GM15510 (cell line): ENCODE measurements around the gene H6PD.

Source experiments
- POLR2A ChIP-seq: IDR thresholded peaks from 3 replicates; pipeline ENCODE4 v1.6.1; 2011; ENCODE audit warnings: borderline replicate concordance; ENCODE audit not compliant: insufficient read length; ENCODE audit errors: extremely low read depth

Gene H6PD

GRCh38 chr1:9289090-9289534 lies 54.5 kb downstream of the H6PD start:
- TF ChIP-seq POLR2A, result no peak

- no peak for TF ChIP-seq POLR2A
Observed at GRCh38 chr1:9289711-9290485, 55.3 kb downstream of the H6PD start.

- TF ChIP-seq POLR2A, result no peak
Observed at GRCh38 chr1:9291914-9292360, 57.4 kb downstream of the H6PD start.

- peak; percentile 65 for TF ChIP-seq POLR2A
Observed at GRCh38 chr1:9292361-9293240, 58.0 kb downstream of the H6PD start, which contains the start of gene SPSB1. Gene SPSB1 (plus strand): TSS chr1:9292894. CDS start chr1:9355892, 62,998 bp downstream.

GRCh38 chr1:9293241-9293532 lies 58.6 kb downstream of the H6PD start:
- no peak for TF ChIP-seq POLR2A

GRCh38 chr1:9293533-9294404 lies 59.2 kb downstream of the H6PD start:
- no peak for TF ChIP-seq POLR2A

GRCh38 chr1:9294405-9294773 lies 59.8 kb downstream of the H6PD start:
- TF ChIP-seq POLR2A, result no peak

- TF ChIP-seq POLR2A, result no peak
Observed at GRCh38 chr1:9294910-9295636, 60.5 kb downstream of the H6PD start.

GRCh38 chr1:9295884-9296283 lies 61.3 kb downstream of the H6PD start:
- TF ChIP-seq POLR2A, result no peak

GRCh38 chr1:9296850-9297249 lies 62.3 kb downstream of the H6PD start:
- no peak for TF ChIP-seq POLR2A

- no peak for TF ChIP-seq POLR2A
Observed at GRCh38 chr1:9297831-9298230, 63.3 kb downstream of the H6PD start.

- no peak for TF ChIP-seq POLR2A
Observed at GRCh38 chr1:9298282-9298681, 63.7 kb downstream of the H6PD start.

- no peak for TF ChIP-seq POLR2A
Observed at GRCh38 chr1:9300573-9300972, 66.0 kb downstream of the H6PD start.

GRCh38 chr1:9302745-9303524 lies 68.4 kb downstream of the H6PD start:
- TF ChIP-seq POLR2A, result no peak

GRCh38 chr1:9303916-9304315 lies 69.3 kb downstream of the H6PD start:
- no peak for TF ChIP-seq POLR2A
